ENCODE results near the gene CIB1.
"Not testable (repeated sequence)": the region's sequence is repeated elsewhere in the genome, so short reads cannot be mapped to it uniquely, and the experiment has no call there.

The CIB1 gene

DNA sequence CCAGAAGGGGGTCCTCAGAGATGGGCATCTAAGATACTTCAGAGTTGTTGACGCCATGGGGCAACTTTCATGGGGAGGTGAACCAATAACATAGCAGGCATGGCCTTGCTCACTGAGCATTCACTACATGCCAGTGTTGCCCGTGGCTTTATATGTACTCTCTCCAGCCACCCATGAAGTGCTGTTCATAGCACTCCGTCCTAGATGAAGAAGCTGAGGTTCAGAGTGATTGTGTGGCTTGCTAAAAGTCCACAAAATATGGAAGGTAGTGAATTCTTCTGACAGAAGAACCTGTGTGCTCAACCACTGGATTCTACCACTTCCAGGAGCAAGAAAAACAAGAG lies 42.4 kb downstream of the CIB1 start:
- DNase-seq, result peak; percentile 31

DNA sequence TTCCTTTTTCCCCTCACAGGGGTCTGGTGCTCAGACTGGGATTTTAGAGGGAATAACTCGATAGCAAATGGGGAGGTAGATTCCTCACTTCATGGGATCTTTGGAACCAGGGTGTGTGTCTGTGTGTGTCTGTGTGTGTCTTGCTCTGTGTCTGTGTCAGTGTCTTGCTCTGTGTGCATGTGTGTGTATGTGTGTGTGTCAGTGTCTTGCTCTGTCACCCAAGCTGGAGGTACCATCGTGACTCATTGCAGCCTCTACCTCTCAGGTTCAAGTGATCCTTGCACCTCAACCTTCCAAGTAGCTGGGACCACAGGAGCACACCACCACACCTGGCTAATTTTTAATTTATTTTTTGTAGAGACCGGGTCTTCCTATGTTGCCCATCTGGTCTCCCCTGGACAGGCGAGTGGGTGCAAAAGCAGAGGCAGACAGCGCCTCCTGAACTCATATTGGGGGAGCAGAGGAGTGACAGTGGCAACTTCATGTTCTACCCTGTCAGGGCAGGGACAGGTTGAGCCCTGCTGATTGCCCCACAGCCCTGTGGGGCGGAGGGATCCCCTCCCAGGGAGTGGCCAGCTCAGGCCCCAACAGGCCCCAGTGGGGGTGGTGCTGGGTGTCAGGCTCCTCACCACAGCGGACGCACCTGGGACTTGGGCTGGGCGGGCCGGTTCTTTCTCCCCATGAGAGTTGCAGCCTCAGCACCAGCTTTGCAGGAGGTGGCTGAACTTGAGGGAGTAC lies 43.0 kb downstream of the CIB1 start:
- DNase-seq, result no peak

DNA sequence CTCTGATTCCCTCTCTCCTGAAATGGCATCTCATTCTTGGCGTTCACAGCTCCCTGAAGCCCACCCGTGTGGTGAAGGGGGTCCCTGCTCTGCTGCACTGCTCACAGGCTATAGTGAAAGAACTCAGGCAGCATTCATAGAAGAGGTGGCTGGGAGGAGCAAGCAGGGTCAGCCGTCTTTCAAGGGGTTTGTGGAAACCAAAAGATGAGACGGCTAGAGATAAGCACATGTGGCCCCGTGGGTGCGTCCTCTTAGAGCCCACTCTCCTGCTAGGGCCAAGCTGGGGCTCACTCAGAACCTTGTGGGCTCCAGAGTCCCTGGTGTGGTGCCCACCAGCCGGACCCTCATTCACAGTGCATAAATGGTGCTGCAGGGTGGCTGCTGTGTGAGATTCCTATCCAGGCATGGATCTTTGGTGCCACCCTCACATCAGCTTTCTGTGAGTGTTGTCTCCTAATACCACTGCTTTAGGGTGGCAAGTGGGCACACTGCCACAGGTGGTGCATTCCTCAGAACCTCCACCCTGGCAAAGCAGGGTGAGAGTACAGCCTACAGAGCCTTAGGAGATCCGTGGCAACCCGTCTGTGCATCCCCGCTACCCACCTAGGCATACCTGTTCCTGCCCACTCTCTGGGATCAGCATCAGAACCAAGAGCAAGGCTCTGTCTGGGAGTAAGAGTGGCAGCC lies 43.8 kb downstream of the CIB1 start:
- no peak for DNase-seq

DNA sequence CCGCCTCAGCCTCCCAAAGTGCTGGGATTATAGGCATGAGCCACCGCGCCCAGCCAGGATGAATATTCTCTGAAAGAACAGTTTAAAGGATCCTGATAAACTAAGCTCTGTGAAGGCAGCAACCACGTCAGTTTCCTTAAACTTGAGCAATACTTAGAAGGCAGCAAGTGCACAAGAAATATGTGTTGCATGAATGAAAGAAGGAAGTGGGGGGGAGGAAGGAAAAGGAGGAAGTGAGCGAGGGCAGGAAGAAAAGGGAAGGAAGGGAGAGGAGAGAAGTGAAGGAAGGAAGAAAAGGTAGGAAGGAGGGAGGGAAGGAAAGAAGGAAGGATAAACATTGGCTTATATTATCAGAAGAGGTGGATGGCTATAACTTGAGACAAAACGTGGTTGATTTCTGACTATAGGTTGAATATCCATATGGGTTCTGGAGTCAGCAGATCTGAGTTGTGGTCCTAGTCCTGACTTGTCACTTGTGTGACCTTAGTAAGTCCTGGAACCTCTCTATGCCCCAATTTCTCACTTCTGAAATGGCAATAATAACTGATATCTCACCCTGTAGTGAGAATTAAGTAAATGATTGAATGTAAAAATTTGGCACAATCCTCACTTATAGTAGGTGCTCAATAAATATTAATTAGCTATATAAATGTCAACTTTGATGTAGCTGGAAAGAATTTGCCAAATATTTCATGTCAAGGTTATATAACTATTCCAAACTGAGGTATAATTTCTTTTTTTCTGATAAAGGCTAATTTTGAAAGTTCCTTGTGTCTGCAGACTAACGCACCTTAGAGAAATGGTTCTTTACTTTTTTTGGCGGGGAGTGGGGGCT lies 44.6 kb downstream of the CIB1 start:
- no peak for DNase-seq

DNA sequence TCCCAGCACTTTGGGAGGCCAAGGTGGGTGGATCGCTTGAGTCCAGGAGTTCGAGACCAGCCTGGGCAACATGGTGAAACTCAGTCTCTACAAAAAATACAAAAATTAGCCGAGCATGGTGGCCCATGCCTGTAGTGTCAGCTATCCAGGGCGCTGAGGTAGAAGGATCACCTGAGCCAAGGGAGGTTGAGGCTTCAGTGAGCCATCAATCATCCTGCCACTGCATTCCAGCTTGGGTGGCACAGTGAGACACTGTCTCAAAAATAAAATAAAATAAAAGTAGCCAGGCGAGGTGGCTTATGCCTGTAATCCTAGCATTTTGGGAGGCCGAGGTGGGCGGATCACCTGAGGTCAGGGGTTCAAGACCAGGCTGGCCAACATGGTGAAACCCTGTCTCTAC lies 45.7 kb downstream of the CIB1 start:
- DNase-seq, result not testable (repeated sequence)

DNA sequence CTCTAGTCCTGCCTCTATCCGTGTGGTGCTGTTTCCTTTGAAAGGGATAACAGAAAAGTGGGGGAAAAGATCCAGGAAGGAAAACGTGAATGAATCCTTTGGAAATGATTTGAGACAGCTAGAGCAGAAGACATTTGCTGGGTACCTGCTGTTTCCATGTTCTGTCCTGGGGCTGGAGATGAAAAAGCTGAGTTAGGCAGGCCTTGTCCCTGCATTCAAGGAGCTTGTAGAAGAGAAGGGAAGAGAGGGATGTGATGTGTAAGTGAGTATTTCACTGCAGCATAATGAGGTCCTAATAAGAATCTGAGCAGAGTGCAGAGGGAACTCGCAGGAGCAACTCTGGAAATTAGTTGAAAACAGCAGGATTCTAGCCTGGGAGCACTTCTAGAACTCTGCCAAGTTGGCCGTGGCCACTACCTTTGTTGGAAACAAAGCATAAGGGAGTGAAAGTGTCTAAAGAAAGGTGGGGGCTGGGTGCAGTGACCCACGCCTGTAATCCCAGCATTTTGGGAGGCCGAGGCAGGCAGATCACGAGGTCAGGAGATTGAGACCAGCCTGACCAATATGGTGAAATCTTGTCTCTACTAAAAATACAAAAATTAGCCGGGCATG lies 46.4 kb downstream of the CIB1 start:
- no peak for DNase-seq

DNA sequence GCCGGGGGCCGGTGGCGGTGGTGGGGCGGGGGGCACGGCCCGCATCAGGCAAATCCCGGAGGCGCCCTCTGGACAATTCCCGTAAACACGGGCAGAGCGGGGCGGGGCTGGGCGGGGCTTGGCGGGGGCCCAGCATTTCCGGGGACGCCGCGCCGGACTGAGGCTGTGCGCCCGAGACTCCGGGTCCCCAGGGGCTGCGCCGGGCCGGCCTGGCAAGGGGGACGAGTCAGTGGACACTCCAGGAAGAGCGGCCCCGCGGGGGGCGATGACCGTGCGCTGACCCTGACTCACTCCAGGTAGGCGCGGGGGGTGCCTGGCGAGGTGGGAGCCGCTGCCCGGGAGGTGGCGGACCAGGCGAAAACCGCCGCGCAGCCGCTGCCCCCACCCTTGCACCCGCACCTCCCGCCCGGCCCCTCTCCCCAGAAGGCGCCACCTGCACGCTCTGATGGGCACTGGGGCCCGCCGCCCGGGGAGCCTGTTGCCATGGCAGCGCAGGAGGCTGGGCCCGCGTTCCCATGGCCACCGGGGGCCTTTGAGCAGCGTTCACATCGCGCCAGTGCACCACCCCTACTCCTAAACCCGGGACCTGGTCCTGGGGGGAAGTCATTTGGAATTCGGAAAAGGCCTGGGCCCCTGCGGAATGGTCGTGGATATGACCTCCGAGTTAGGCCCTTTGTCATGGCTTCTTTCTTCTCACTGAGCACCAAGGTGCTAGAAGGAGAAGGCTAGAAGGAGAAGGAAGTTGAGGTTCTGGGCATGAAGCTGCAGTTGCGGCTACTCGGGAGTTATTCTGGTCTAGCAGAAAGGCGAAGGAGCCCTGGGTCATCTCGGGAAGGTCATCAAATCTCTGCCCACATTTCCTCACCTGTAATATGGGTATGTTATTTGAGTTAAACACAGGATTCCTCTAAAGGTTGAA lies 48.7 kb downstream of the CIB1 start:
- DNase-seq, result peak; percentile 70

DNA sequence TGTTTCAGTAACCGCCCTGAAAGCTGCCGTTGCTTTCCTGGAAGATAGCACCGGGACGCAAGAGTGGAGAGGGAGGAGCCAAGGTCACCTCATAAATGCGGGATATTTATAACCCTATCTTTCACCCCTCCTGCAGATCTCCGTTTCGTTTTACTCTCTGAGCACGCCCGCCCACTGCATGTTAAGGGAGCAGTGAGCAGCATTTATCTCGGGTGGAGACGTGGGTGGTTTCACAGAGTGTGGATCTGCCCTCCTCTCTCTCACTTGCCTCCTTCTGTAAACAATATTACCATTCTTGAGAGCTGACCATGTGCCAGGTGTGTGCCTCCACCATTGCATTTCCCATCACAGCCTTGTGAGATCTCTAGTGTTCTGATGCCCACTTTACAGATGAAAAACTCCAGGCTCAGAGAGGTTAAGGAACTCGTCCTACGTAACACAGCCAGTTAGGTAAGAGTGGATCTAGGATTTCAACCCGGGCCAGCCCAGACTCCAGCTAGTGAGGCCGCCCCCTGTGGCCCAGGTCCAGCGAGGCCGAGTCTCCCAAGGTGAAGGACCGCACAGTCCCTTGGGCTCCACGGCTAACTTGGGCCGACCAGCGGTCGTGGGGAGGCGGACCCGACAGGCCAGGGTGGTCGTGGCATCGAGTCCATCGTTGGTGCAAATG lies 49.5 kb downstream of the CIB1 start:
- DNase-seq, result no peak

DNA sequence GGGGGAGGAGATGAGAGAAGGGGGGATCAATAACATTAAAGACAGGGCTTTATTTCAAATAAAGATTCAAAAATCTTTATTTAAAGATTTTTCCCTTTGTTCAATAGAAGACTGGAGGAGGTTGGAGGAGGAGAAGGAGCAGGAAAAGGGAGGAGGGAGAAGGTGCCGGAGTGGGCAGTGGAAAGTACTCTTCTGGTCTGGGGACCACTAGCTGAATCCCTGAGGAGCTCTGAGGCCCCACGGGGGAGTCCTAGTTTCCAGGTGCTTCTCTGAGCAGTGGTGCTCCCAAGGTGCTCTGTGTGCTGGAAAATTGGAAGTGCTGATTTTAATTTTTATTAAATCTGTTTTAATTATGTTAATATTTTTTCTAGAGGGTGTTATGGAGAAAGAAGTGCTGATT lies 52.0 kb downstream of the CIB1 start:
- DNase-seq, result no peak

Data from NCI-H345 (cell line).